Gastrocnemius medialis (tissue), 4 donors: Measurements from ENCODE around the gene PLA2G5.

Experiments
- POLR2A ChIP-seq, 2 donors: fragments of 450-650 bp; IDR thresholded peaks; one replicate each; pipeline ENCODE4 v1.6.1; 2017; ENCODE audit warnings: antibody characterized with exemption in 2 of 2, mild to moderate bottlenecking in 2 of 2, moderate library complexity in 2 of 2
- TF ChIP-seq, protein P1 (sequence below), 5 experiments: fragments of 450-650 bp in 3 of 5; fragments of 200-600 bp in 2 of 5; sonication (generic) in 2 of 5; IDR thresholded peaks in 4 of 5; conservative IDR thresholded peaks in 1 of 5; 1 replicate in 4 of 5; 2 replicates in 1 of 5; pipeline ENCODE4 v1.5.1; 2016 to 2019; ENCODE audit warnings: antibody characterized with exemption in 5 of 5, mild to moderate bottlenecking in 3 of 5, moderate library complexity in 3 of 5

DNA sequence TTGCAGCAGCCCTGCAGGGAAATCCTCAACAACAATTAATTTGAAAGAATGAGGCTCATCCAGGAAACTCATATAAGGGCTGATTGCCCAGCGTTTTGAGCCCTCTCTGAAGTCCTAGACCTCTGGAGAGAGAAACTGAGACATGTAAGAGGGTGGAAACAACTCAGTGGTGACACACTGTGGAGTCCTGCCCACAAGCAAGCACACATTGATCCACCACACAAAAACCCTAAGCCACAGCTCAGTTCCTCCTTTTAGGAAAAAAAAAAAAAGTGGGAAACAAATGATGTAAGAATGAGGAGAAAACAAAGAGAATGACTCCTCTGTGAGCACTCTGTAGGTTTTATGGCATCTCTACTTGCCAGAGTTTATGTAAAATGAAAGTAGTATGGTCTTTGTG is 22.9 kb upstream of the PLA2G5 start:
- TF ChIP-seq, protein P1, sequence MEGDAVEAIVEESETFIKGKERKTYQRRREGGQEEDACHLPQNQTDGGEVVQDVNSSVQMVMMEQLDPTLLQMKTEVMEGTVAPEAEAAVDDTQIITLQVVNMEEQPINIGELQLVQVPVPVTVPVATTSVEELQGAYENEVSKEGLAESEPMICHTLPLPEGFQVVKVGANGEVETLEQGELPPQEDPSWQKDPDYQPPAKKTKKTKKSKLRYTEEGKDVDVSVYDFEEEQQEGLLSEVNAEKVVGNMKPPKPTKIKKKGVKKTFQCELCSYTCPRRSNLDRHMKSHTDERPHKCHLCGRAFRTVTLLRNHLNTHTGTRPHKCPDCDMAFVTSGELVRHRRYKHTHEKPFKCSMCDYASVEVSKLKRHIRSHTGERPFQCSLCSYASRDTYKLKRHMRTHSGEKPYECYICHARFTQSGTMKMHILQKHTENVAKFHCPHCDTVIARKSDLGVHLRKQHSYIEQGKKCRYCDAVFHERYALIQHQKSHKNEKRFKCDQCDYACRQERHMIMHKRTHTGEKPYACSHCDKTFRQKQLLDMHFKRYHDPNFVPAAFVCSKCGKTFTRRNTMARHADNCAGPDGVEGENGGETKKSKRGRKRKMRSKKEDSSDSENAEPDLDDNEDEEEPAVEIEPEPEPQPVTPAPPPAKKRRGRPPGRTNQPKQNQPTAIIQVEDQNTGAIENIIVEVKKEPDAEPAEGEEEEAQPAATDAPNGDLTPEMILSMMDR (IDR thresholded peaks at IDR 0.05 in 4 of 5, conservative IDR thresholded peaks at IDR 0.05 in 1 of 5) = no peak
- no peak for TF ChIP-seq POLR2A (IDR thresholded peaks at IDR 0.05)
